HUDEP-2 (cell line): ENCODE data around the gene ST13.
A peak's percentile ranks its signal among the peaks of the same experiment; 100 is the strongest.
"Not testable (repeated sequence)": the region's sequence is repeated elsewhere in the genome, so short reads cannot be mapped to it uniquely, and the experiment has no call there.

Experiments
- DNase-seq, 76 experiments: peaks; one replicate each; lab custom pipeline; 2025; ENCODE audit not compliant: unreplicated experiment in 76 of 76; lab: John Stamatoyannopoulos, UW

The ST13 gene

DNA sequence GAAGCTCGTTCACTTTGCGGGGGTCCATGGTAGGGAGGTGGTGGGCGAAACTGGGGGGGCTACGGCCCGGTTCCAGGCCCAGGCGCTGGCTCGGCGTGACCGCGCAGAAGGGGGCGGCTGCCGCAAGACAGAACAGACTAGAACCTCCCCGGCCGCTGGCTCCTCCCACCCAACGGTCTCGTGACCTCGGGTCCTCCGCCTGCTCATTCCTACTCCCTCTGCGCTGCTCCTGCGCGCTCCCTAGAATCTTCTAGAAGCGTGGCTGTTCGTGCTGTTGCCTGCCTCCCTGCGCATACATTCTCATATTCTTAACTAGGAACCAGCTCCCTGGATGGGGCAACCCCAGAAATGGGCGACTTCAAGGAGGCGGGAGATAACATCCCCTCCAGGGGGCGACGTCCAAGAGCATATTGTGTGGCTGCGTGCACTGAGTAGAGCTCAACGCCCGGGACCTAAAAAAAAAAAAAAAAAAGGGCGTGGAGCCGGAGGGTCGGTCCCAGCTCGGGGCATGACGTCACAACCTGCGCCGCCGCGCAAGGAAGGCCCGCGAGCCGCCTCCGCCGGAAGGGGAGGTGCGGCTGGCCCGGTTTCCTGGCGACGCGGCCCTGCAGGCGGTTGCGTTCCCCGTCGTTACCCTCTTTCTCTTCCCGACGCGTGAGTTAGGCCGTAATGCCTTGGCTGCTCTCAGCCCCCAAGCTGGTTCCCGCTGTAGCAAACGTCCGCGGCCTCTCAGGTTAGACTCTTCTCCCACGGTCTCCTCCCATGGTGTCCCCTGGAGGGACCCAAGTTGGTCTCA, at the start of gene ST13, which contains the start of gene XPNPEP3:
Gene ST13 (minus strand): TSS at position 127 of the 796 bp plus-strand sequence. CDS start 99 bp downstream, at position 28.
Gene XPNPEP3 (plus strand): TSS at position 636 of the 796 bp plus-strand sequence. CDS start 34 bp downstream, at position 670.
- DNase-seq: peak; percentile 63 to 99 (median 94)

DNA sequence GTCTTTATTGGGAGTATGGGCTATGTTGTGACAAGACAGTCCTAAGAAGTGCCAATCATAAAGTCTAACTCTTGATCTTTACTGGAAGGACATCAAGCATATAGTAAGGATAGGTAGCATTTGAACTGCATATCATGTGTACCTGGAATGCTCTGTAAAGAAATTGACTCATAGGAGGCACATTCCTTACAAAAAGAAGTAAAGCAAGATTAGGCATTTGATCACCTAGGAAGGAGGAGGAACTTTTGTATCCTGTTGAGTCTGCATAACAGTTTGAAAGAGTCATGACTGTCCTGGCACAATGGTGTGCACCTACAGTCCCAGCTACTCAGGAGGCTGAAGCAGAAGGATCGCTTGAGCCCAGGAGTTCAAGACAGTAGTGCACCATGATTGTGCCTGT, 47.7 kb upstream of the ST13 start:
- DNase-seq: no peak

DNA sequence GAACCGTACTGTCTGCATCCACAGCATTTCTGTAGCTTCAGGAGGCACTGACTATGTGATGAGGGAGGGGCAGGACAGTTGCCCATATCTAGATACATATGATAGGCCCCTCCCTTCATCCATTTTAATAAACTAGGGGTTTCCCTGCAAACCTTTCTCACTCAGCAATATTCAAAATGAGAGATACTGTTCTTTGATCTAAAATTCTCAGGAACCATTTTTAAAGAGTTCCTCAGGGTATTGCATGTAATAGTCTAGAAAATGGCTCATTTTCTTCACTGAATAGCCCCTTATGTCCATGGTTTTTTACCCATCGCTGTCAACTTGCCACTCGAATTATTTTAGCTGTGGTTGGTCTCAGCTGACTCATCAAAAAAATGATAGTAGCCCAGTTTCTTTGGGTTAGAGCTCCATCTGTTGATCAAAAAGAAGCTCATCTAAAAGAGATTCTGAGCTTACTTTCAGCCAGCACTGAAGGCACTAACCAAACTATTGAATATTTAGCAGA, 42.5 kb upstream of the ST13 start:
- peak in 60 of 76 experiments; percentile 3 to 82 (median 47) for DNase-seq

DNA sequence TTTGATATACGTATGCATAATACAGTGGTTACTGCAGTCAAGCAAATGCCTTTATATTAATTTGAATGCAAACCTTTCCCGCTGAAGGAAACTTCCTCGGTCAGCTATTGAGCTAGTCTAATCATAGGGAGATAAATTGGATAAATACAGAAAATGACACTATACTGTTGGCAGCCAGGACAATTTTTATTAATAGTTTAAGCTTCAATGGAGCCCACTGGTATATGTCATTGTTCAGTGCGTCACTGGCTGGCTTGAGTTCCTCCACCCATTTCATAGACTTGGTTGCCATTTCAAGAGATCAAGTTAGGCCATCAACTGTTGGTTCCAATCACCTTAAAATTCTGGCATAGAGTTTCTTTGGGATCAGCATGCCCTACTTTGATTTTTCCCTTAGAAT, 38.0 kb upstream of the ST13 start:
- DNase-seq: no peak

DNA sequence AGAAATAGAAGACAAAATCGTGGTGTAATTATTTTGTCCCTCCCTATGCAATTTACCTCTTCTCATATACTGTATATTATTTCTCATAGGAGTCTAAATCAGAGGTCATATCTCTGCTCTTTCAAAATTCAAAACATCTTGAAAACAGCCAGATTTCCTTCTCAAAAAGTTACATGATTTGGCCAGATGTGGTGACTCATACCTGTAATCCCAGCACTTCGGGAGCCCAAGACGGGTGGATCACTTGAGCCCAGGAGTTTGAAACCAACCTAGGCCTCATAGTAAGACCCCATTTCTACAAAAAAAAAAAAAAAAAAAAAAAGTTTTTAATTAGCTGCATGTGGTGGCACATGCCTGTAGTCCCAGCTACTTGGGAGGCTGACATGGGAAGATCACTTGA, 34.4 kb upstream of the ST13 start:
- no peak for DNase-seq

DNA sequence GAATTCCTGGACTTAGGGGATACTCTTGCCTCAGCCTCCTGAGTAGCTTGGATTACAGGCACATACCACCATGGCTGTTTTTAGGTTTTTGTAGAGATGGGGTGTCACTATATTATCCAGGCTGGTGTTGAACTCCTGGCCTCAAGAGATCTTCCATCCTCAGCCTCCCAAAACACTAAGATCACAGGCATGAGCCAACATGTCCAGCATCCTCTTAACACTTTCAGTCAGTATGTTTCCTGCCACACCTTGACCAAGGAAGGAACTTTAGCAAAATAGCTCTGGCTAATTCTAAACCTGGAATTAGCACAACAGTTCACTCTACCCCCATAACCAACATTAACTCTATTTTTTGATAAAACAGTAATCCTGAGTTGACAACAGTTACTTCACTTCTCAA, 32.7 kb upstream of the ST13 start:
- no peak for DNase-seq

DNA sequence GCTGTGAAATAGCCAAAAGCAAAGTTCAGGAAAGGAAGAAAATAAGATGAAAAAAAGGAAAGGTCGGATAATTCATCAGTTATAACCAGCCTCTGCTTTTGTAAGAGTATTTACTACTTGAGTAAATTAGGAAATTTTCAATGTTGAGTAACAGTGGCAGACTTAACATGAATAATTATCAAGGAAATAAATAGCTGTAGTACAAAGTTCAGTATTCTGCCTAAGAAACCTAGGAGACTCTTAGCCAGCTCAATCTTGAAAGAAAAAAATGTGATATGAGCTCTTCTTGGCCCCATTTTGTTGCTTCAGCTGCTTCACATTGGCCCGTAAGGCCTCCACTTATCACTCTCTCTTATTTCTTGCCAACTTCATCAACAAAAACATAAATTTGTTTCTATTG, 22.5 kb upstream of the ST13 start:
- DNase-seq: no peak

DNA sequence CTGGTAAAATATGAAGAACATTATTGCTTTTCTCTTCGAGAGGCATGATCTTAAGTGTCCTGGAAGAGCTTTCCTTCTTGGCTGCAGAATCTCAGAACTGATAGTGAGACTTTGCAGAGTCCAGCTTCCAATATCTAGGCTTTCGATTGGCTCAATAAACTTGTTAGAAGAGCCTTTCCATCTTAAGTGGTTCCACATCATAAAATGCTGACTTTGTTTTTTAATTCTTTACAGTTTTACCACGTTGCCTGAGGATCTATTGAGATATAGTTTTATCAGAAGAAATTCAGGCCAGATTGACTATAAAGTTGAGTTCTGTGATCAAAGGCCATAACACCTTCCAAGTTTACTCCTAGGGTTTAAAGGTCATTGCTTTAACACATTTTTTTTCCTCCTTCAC, 21.0 kb upstream of the ST13 start:
- no peak for DNase-seq

DNA sequence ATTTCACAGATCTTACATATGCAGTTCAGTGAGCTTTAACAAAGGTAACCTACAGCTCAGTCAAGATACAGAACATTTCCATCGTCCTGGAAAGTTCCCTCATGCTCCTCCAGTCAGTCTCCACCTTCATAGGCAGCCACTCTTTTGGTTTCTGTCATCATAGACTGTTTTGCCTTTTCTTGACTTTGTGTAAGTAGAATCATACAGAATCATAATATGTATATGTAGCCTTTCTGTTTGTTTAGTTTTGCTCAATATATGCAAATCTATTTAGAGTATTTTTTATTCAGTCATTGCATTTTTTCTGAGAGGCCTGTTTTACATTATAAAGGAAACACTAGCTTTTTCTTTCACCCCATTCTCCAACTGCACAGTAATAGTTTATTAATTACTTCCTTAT, 20.5 kb upstream of the ST13 start:
- DNase-seq: no peak

DNA sequence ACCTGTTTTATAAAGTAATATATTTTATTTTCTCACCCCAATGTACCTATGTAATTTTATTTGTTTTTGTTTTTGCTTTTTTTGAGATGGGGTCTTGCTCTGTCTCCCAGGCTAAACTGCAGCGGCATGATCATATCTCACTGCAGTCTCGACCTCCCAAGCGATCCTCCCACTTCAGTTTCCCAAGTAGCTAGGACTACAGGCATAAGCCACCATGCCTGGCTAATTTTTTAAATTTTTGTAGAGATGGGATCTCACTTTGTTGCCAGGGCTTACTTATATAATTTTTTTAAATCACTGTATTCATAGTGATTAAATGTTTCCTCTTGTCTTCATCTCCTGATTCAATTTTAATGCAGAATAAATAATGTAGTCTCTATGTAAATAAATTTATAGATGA, 18.7 kb upstream of the ST13 start:
- DNase-seq: no peak

DNA sequence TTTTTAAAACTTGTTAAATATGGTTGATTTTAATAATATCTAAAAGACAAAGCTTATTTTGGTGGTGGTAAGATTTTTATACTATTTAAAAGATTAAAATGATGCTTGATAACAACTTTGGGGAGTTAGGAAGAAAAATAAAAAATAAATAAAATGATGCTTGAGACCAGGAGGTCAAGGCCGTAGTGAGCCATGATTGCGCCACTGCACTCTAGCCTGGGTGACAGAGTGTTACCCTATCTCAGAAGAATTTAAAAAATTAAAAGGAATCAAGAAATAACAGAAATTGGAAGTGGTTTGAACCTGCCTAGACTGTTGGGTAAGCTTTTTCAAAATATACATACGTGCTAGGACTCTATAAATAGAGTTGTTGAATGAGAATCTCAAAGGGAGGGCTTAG, 17.6 kb upstream of the ST13 start:
- no peak for DNase-seq

DNA sequence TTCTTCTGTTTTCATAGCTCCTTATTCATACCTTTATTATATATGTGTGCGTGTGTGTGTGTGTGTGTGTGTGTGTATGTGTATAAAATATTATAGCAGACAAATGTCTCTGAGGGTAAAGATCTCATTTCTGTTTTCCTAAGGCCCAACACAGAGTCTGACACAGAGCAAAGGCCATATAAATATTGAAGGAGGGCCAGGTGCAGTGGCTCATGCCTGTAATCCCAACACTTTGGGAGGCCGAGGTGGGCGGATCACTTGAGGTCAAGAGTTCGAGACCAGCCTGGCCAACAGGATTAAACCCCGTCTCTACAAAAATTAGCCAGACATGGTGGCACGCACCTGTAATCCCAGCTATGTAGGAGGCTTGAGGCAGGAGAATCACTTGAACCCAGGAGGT, 11.9 kb upstream of the ST13 start:
- DNase-seq: not testable (repeated sequence)

DNA sequence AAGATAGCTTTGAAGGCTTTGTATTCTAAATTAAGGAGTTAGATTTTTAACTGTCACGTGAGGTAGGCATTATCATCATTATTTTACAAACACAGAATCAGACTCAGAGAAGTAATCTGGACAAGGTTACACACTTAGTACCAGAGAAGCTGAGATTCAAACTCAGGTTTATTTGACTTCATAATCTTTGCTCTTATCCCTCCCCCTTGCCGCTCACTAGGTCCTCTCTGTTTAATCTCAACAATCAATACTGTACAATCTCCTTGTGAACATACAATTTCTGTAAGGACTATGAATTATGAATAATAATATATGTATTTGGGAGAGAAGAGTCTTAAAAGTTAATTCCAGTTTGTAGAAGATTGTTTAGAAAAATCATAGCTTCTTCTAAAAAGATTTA, 10.7 kb upstream of the ST13 start:
- DNase-seq: no peak

DNA sequence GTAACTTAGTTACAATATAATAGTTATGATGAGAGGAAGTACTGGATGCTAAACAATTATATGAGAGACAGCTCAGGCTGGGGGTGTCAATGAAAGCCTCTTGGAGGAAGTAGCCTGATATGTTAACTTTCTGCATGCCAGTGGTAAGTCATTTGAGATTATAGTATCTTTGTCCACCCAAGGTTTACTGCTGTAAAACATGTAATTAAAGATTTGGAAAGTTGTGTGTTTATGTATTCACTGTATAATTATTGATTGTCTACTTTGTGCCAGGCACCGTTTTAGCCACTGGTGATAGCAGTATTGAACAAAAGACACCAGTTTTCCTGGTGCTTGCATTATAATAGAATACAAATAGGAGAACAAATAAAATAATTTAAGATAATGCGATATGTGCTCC, 6.1 kb upstream of the ST13 start:
- DNase-seq: no peak

DNA sequence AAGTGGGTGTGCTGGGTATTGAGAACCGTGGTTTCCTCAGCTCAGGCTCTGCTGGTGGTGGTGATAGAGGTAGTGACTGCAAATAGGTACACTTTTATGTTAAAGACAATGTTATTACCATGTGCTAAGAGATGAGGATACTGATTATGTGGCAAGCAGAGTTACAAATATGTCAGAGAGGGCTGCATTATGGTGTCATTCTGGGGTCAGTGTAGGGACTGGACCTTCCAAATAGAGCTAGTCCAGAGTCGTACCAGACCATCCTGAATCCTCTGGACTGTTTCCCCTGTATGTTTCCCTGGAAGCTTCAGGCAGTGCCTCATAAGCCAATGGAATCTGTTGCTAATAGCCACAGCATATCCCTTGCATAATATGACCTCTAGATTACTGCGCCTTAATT, 5.6 kb upstream of the ST13 start, which contains the start of gene DNAJB7:
Gene DNAJB7 (minus strand): TSS at position 101 of the 400 bp plus-strand sequence. CDS start 119 bp downstream, outside the sequence.
- DNase-seq: no peak

DNA sequence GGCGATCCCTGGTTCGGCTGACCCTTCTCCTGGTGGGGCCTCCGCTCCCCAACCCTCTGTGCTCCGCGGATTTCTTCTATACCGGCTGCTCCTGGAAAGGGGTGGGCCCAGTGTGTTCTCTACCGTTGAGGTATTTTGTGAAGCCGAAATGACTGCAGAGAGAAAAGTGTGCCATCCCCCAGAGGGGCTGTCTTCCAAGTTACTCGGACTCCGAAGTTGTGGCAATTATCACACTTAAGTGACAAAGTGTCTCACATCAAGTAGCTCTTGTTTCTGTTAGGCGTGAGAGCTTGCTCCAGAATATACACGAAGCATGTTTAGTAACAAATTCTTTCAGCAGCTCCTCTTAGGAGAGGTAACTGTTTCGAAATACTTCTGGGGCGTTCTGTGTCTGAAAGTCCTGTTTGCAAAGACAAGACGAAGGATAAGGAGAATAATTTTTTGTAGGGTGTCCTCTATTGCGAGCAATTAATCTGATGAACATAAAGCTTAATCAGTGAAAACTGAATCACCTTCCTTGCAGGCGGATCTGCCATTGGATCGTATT, 943 bp upstream of the ST13 start:
- DNase-seq: no peak

DNA sequence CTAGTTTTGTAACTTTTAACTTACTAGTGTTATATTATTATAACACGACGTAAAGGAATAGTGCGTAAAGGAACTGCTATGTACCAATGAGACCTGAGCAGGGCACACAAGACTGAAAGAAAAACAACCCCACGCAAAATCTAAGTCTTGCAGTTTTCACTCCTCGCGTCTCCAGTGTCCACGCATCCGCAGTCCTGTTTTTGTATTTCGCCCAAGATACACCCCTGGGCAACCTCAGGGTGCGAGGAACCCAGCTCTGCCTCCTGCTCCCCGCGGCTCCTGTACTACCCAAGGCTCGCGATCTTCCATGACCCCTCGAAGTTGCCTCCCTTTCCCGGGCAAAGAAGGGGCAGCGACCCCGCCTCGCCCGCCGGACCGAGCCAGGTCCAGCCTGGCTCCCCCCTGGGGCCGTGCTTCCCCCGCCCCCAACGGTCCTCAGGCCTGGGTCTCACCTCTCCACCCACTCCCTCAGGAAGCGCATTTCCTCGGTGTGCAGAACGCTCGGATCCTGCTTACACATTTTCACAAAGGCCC, 393 bp downstream of the ST13 start:
- peak in 30 of 76 experiments; percentile 5 to 65 (median 32) for DNase-seq

DNA sequence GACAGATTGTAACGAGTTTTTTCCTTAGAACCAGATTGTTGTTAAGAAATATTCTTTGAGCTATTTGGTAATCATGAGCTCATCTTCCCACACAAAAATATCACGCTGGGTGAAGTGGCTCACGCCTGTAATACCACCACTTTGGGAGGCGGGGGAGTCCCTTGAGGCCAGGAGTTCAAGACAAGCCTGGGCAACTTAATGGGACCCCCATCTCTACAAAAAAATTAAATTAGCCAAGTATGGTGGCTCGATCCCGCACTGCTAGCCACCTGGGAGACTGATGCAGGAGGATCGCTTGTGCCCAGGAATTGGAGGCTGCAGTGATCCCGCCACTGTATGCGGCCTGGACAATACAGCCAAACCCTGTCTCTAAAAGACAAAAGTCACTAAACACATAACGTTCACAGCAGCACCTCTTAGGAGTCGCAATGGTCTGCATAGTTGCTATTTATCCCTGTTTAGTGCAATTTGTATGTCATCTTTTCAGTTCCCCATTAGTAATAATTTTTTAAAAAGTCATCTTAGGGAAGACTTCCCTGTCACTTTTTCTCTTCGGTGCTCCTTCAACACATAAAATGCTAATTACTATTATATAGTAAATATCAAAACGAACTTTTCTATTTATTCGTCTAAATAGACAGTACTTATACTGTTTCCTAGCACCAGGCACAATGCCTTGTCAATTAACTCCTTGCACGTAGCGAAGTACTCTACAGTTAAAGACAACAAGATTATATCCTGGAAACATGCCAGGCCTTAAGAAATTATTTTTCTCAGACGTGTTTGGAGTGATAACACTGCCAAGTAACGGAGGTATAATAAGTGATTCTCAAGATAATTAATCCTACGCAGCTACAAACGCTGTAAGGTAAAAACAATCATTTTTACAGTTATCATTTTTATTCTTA, 1.1 kb downstream of the ST13 start:
- peak in 28 of 76 experiments; percentile 2 to 69 (median 35) for DNase-seq

DNA sequence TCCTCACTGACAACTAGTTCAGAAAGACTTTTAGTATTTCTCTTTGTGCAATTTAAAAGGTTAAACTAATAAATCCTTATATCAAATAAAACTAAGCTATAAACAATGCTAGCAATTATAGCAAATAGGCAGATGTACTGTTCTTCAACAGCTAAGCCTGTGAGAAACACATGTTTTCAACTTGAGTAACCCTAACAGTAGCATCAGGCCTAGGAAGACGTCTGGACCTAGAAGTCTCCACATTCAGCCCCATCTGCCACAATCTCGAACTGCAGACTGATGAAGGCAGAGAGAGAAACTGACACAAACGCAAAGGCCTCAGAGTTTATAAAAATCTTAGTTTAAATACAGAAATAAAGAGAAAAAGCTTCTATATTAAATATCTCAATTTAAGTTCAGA, 2.5 kb downstream of the ST13 start:
- peak in 6 of 76 experiments; percentile 7 to 13 (median 12) for DNase-seq

DNA sequence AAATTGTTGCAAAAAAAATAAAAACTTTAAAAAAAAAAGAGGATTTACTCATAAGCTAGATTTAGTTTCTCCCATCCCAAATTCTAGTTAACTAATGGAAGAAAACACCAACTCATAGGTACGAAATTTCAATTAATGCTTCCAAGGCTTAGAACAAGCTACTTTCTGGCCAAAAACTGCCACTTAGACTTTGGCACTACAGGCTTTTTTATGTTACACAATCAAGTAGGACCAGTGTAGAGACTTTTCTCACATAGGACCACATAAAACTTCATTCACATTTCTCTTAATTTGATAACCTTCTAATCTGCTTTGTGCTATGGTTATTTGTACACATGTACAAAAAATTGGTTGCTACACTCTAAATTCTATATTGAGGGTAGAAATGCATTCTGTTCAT, 3.1 kb downstream of the ST13 start:
- DNase-seq: no peak

DNA sequence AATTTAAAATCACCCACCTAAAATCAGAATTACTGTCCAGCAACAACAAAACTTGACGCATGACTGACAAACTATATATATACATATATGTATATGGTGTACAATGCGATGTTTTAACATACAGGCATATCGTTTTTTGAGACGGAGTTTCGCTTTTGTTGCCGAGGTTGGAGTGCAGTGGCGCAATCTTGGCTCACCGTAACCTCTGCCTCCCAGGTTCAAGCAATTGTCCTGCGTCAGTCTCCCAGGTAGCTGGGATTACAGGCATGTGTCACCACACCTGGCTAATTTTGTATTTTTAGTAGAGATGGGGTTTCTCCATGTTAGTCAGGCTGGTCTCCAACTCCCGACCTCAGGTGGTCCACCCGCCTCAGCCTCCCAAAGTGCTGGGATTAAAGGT, 10.6 kb downstream of the ST13 start:
- DNase-seq: not testable (repeated sequence)
